ENCODE results near the gene GANAB. TPM values are rescaled to one million over a fixed set of nuclear protein-coding genes. Genes with fewer than 3 reads are reported as not detected.
A peak's percentile ranks its signal among the peaks of the same experiment; 100 is the strongest.

Gene GANAB
- total and polyA plus RNA-seq, 2 of the 13 experiments (the other 11 are each of a cell fraction or from before 2014, with no cell fraction given), result 99.5 to 234 TPM

DNA sequence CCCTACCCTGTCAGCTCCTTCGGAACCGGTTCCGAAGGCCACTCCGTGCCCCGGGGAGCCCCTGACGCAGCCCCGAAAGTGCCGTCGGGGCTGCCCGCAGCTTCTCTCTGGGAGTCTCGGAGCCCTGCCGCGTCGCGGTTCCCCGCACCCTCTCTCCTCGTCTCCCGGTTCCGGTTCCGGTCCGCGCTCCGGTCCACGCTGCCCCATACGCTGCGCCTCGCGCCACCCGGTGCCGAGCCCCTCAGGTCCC, 45.4 kb downstream of the GANAB start (continued):
- TF ChIP-seq, protein P1, sequence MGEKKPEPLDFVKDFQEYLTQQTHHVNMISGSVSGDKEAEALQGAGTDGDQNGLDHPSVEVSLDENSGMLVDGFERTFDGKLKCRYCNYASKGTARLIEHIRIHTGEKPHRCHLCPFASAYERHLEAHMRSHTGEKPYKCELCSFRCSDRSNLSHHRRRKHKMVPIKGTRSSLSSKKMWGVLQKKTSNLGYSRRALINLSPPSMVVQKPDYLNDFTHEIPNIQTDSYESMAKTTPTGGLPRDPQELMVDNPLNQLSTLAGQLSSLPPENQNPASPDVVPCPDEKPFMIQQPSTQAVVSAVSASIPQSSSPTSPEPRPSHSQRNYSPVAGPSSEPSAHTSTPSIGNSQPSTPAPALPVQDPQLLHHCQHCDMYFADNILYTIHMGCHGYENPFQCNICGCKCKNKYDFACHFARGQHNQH (CRISPR knock-in tag; IDR thresholded peaks at IDR 0.05), result no peak
- no peak for TF ChIP-seq ZEB1 (IDR thresholded peaks at IDR 0.05; ENCODE audit: insufficient replicate concordance, low read depth)
- TF ChIP-seq, protein P2, sequence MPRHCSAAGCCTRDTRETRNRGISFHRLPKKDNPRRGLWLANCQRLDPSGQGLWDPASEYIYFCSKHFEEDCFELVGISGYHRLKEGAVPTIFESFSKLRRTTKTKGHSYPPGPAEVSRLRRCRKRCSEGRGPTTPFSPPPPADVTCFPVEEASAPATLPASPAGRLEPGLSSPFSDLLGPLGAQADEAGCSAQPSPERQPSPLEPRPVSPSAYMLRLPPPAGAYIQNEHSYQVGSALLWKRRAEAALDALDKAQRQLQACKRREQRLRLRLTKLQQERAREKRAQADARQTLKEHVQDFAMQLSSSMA (CRISPR knock-in tag; IDR thresholded peaks at IDR 0.05), result no peak
- TF ChIP-seq YY1 (IDR thresholded peaks at IDR 0.05; ENCODE audit: insufficient read depth, insufficient replicate concordance, low read depth, low read length), result no peak
- TF ChIP-seq, protein P3, sequence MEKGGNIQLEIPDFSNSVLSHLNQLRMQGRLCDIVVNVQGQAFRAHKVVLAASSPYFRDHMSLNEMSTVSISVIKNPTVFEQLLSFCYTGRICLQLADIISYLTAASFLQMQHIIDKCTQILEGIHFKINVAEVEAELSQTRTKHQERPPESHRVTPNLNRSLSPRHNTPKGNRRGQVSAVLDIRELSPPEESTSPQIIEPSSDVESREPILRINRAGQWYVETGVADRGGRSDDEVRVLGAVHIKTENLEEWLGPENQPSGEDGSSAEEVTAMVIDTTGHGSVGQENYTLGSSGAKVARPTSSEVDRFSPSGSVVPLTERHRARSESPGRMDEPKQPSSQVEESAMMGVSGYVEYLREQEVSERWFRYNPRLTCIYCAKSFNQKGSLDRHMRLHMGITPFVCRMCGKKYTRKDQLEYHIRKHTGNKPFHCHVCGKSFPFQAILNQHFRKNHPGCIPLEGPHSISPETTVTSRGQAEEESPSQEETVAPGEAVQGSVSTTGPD (CRISPR knock-in tag; IDR thresholded peaks at IDR 0.05), result no peak
- TF ChIP-seq ZNF703 (CRISPR knock-in tag; IDR thresholded peaks at IDR 0.05; ENCODE audit: borderline replicate concordance), result no peak
- TF ChIP-seq, protein P4, sequence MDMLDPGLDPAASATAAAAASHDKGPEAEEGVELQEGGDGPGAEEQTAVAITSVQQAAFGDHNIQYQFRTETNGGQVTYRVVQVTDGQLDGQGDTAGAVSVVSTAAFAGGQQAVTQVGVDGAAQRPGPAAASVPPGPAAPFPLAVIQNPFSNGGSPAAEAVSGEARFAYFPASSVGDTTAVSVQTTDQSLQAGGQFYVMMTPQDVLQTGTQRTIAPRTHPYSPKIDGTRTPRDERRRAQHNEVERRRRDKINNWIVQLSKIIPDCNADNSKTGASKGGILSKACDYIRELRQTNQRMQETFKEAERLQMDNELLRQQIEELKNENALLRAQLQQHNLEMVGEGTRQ (IDR thresholded peaks at IDR 0.05; ENCODE audit: low read depth, low read length), result no peak
- TF ChIP-seq, protein P4 (CRISPR knock-in tag; IDR thresholded peaks at IDR 0.05; ENCODE audit: borderline replicate concordance), result no peak
- TF ChIP-seq ZSCAN20 (CRISPR knock-in tag; IDR thresholded peaks at IDR 0.05; ENCODE audit: borderline replicate concordance), result no peak
- TF ChIP-seq, protein P5, sequence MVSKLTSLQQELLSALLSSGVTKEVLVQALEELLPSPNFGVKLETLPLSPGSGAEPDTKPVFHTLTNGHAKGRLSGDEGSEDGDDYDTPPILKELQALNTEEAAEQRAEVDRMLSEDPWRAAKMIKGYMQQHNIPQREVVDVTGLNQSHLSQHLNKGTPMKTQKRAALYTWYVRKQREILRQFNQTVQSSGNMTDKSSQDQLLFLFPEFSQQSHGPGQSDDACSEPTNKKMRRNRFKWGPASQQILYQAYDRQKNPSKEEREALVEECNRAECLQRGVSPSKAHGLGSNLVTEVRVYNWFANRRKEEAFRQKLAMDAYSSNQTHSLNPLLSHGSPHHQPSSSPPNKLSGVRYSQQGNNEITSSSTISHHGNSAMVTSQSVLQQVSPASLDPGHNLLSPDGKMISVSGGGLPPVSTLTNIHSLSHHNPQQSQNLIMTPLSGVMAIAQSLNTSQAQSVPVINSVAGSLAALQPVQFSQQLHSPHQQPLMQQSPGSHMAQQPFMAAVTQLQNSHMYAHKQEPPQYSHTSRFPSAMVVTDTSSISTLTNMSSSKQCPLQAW (CRISPR knock-in tag; IDR thresholded peaks at IDR 0.05), result no peak
- TF ChIP-seq, protein P6, sequence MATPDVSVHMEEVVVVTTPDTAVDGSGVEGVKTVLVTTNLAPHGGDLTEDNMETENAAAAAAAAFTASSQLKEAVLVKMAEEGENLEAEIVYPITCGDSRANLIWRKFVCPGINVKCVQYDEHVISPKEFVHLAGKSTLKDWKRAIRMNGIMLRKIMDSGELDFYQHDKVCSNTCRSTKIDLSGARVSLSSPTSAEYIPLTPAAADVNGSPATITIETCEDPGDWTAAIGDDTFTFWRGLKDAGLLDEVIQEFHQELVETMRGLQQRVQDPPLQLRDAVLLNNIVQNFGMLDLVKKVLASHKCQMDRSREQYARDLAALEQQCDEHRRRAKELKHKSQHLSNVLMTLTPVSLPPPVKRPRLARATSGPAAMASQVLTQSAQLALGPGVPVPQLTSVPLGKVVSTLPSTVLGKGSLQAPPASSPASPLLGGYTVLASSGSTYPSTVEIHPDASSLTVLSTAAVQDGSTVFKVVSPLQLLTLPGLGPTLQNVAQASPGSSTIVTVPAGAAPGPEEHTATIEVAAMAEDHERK (CRISPR knock-in tag; IDR thresholded peaks at IDR 0.05; ENCODE audit: low read depth), result no peak
- peak; percentile 43; the same call in 1 of the 2 replicates for TF ChIP-seq BORCS8-MEF2B (CRISPR knock-in tag; IDR thresholded peaks at IDR 0.05)
- TF ChIP-seq PHB2 (IDR thresholded peaks at IDR 0.05; ENCODE audit: partially characterized antibody), result no peak
- TF ChIP-seq ZNF619 (CRISPR knock-in tag; IDR thresholded peaks at IDR 0.05), result no peak
- TF ChIP-seq ZNF605 (CRISPR knock-in tag; IDR thresholded peaks at IDR 0.05), result no peak
- no peak for TF ChIP-seq DMAP1 (CRISPR knock-in tag; IDR thresholded peaks at IDR 0.05)
- TF ChIP-seq, protein P7, sequence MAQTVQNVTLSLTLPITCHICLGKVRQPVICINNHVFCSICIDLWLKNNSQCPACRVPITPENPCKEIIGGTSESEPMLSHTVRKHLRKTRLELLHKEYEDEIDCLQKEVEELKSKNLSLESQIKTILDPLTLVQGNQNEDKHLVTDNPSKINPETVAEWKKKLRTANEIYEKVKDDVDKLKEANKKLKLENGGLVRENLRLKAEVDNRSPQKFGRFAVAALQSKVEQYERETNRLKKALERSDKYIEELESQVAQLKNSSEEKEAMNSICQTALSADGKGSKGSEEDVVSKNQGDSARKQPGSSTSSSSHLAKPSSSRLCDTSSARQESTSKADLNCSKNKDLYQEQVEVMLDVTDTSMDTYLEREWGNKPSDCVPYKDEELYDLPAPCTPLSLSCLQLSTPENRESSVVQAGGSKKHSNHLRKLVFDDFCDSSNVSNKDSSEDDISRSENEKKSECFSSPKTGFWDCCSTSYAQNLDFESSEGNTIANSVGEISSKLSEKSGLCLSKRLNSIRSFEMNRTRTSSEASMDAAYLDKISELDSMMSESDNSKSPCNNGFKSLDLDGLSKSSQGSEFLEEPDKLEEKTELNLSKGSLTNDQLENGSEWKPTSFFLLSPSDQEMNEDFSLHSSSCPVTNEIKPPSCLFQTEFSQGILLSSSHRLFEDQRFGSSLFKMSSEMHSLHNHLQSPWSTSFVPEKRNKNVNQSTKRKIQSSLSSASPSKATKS (CRISPR knock-in tag; IDR thresholded peaks at IDR 0.05), result peak; percentile 82; the same call in 1 of the 2 replicates
